Measurements from ENCODE around the gene SLC49A3.

- TF ChIP-seq CTCF (IDR thresholded peaks at IDR 0.05) (no peak), POLR2A (IDR thresholded peaks at IDR 0.05) (no peak)
These were observed 38.5 kb downstream of the SLC49A3 start for GRCh38 chr4:650461-650860.

All from tibial nerve (tissue), 3 donors.